Adipocyte (in vitro differentiated cells): ENCODE measurements around the gene LRRC53.

ENCODE experiments used
- DNase-seq: peaks from one replicate; pipeline ENCODE4 v3.0.0-alpha.2; 2015; ENCODE audit warnings: low read depth
- H3K27me3 ChIP-seq: replicated peaks from 2 replicates; pipeline ENCODE4 v1.7.0; 2013; ENCODE audit warnings: mild to moderate bottlenecking, low read length, moderate library complexity; ENCODE audit not compliant: control insufficient read depth, insufficient read depth
- H3K36me3 ChIP-seq: 2 replicates; pipeline ENCODE4 v1.7.0; 2013; ENCODE audit warnings: low read length, mild to moderate bottlenecking, moderate library complexity; ENCODE audit not compliant: control insufficient read depth, insufficient read depth, severe bottlenecking
- H3K4me1 ChIP-seq: 2 replicates; pipeline ENCODE4 v1.7.0; 2013; ENCODE audit warnings: mild to moderate bottlenecking, low read length, moderate library complexity; ENCODE audit not compliant: control insufficient read depth, insufficient read depth
- H3K4me3 ChIP-seq: 2 replicates; pipeline ENCODE4 v1.7.0; 2013; ENCODE audit warnings: mild to moderate bottlenecking, low read length, moderate library complexity
- H3K9ac ChIP-seq: 2 replicates; pipeline ENCODE4 v1.7.0; 2013; ENCODE audit warnings: mild to moderate bottlenecking, low read length, moderate library complexity
- H3K9me3 ChIP-seq: 2 replicates; pipeline ENCODE4 v1.7.0; 2013; ENCODE audit warnings: mild to moderate bottlenecking, low read length, moderate library complexity; ENCODE audit not compliant: control insufficient read depth

LRRC53 gene

DNA sequence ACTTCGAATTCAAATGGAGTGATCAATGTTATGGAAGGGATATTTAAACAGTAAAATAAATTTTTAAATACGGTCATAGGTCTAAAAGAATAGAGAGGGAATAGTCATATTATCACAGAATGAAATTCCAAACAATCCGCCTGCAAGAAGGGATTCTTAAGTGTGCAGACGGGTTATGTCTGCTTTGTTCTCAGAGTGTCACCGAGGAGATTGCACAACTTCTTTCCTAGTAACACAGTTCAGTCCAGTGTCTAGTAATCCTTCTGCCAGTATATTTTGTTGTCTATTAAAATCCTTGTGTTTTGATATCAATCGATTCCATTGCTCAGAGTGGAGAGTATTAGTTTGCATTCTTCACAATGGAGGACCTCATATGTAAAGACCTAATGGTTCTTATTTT is 48.4 kb downstream of the LRRC53 start:
- no peak overlapping the region for H3K9ac ChIP-seq
- no peaks in the 10 kb centered on the region for H3K36me3 ChIP-seq
- H3K4me3 ChIP-seq, result peak overlapping the region; percentile 31
- DNase-seq, result no peak
- H3K9me3 ChIP-seq, result no peaks in the 10 kb centered on the region
- peaks cover 21% of the 10 kb centered on the region for H3K4me1 ChIP-seq
- H3K27me3 ChIP-seq, result no peaks in the 10 kb centered on the region

GRCh38 chr1:74463333-74463988 is 49.0 kb downstream of the LRRC53 start:
- peaks cover 21% of the 10 kb centered on the region for H3K4me1 ChIP-seq
- H3K4me3 ChIP-seq, result peak overlapping the region; percentile 31
- no peaks in the 10 kb centered on the region for H3K36me3 ChIP-seq
- peak; percentile 5 for DNase-seq
- H3K9ac ChIP-seq, result no peak overlapping the region
- H3K9me3 ChIP-seq, result no peaks in the 10 kb centered on the region
- no peaks in the 10 kb centered on the region for H3K27me3 ChIP-seq

DNA sequence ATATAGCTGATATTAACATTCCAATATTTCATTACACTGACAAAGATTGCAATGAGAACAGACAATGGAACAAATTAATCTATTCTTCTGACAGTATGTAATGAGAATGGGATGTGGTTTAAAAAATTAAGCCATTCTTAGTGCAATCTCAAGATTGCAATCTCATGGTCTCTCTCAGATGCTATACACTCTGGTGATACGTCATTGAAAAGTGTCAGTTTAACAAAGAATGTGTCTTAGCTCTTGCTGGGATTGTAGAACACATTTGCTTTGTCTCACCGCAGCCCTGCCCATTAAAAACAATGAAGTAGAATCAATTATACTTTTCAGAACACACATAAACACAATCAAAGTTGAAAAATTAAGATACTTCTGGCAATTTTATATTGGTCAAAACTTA is 55.2 kb downstream of the LRRC53 start:
- no peak for DNase-seq
- Histone ChIP-seq H3K9me3 (no peaks in the 10 kb centered on the region), H3K4me3 (no peak overlapping the region), H3K4me1 (no peaks in the 10 kb centered on the region), H3K27me3 (no peaks in the 10 kb centered on the region), H3K36me3 (no peaks in the 10 kb centered on the region), H3K9ac (no peak overlapping the region)

DNA sequence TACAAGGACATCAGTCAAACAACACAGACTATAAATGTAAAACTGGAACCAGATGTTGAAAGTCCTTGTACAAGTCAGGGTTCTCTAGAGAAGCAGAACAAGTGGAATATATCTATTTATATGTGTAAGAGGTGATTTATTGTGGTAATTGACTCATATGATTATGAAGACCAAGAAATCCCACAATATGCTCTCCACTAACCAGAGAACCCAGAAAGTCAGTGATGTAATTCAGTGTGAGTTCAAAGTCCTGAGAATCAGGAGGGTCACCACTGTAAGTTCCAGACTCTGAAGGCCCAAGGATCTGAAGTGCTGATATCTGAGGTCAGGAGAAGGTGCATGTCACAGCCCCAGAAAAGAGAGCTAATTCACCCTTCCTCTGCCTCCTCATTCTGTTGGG is 57.0 kb downstream of the LRRC53 start:
- Histone ChIP-seq H3K27me3 (no peaks in the 10 kb centered on the region), H3K9ac (no peak overlapping the region), H3K36me3 (no peaks in the 10 kb centered on the region), H3K4me3 (no peak overlapping the region), H3K9me3 (no peaks in the 10 kb centered on the region), H3K4me1 (no peaks in the 10 kb centered on the region)
- no peak for DNase-seq

DNA sequence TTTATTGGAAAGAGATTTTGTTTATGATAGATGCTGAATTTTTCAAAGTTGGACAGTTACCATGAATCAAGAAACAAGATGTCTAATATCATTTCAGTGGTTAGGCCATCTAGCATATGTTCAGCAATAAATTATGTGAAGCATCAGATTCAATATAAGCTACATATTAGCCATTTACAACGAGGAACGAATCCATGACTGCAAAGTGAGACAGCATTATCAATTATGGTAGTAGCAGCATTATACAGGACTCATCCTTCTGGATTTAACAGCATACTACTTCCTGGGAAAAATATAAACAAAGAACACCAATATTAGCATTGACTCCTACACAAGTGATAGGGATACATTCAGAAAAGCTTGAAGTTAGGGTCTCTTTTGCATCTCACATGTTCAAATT is 59.1 kb downstream of the LRRC53 start:
- H3K4me1 ChIP-seq, result no peaks in the 10 kb centered on the region
- no peaks in the 10 kb centered on the region for H3K9me3 ChIP-seq
- no peak overlapping the region for H3K9ac ChIP-seq
- H3K27me3 ChIP-seq, result no peaks in the 10 kb centered on the region
- no peak overlapping the region for H3K4me3 ChIP-seq
- H3K36me3 ChIP-seq, result no peaks in the 10 kb centered on the region
- DNase-seq, result no peak

- no peaks in the 10 kb centered on the region for H3K27me3 ChIP-seq
- no peak overlapping the region for H3K9ac ChIP-seq
- no peaks in the 10 kb centered on the region for H3K36me3 ChIP-seq
- H3K9me3 ChIP-seq, result no peaks in the 10 kb centered on the region
- no peaks in the 10 kb centered on the region for H3K4me1 ChIP-seq
- H3K4me3 ChIP-seq, result no peak overlapping the region
- DNase-seq, result no peak
Measured at GRCh38 chr1:74452035-74452434, 60.4 kb downstream of the LRRC53 start.

- peaks cover 5% of the 10 kb centered on the region for H3K27me3 ChIP-seq
- DNase-seq, result no peak
- no peak overlapping the region for H3K9ac ChIP-seq
- H3K4me1 ChIP-seq, result no peaks in the 10 kb centered on the region
- no peaks in the 10 kb centered on the region for H3K9me3 ChIP-seq
- H3K36me3 ChIP-seq, result no peaks in the 10 kb centered on the region
- H3K4me3 ChIP-seq, result no peak overlapping the region
Measured at GRCh38 chr1:74437035-74437434, 75.4 kb downstream of the LRRC53 start.

DNA sequence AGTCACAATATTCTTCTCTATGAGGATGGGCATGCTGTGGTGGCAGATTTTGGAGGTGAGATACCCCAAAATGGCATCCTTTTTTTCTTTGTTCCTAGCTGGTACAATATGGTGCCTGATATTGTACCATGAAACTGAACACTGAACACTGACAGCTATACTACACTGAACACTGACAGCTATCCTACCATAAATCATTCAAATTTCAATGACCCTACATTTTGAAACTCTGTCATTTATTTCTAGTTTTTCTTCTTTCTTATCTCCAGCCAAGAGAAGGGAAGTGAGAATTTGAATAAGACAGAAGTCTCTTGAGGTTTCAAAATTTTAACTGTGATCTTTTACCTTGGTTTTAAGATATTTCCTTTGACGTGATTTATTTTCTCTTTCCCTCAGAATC is 76.3 kb downstream of the LRRC53 start:
- Histone ChIP-seq H3K36me3 (no peaks in the 10 kb centered on the region), H3K27me3 (peaks cover 5% of the 10 kb centered on the region), H3K9me3 (no peaks in the 10 kb centered on the region), H3K4me3 (no peak overlapping the region), H3K9ac (no peak overlapping the region), H3K4me1 (no peaks in the 10 kb centered on the region)
- DNase-seq, result no peak

GRCh38 chr1:74434321-74434720 is 78.1 kb downstream of the LRRC53 start:
- peaks cover 5% of the 10 kb centered on the region for H3K27me3 ChIP-seq

DNA sequence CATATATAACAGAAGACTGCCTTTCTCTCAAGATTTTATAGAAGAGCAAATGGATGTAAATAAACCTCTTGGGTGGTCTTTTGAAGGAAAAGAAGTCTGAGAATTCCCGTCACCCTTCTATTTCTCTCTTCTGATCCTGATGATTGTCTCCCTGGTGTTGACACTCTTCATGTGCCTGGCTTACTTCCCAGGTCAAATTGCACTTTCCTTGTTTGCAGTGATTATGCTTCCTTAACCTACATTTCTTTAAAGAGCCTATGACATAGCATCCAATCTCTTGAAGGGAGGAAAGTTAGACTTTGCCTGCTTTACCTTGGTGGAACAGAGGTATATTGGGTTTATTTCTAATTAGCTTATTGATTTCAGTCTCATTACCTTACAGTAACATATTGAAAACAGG is 80.1 kb downstream of the LRRC53 start:
- peaks cover 5% of the 10 kb centered on the region for H3K27me3 ChIP-seq
- H3K9ac ChIP-seq, result no peak overlapping the region
- DNase-seq, result no peak
- H3K36me3 ChIP-seq, result no peaks in the 10 kb centered on the region
- no peak overlapping the region for H3K4me3 ChIP-seq
- H3K4me1 ChIP-seq, result no peaks in the 10 kb centered on the region
- H3K9me3 ChIP-seq, result no peaks in the 10 kb centered on the region

More at GRCh38 chr1:74434321-74434720, 78.1 kb downstream of the LRRC53 start:
- DNase-seq, result no peak
- Histone ChIP-seq H3K36me3 (no peaks in the 10 kb centered on the region), H3K9me3 (no peaks in the 10 kb centered on the region), H3K9ac (no peak overlapping the region), H3K4me3 (no peak overlapping the region), H3K4me1 (no peaks in the 10 kb centered on the region)

GRCh38 chr1:74431531-74431930 is 80.9 kb downstream of the LRRC53 start:
- no peak for DNase-seq
- no peak overlapping the region for H3K4me3 ChIP-seq
- H3K9ac ChIP-seq, result no peak overlapping the region
- peaks cover 5% of the 10 kb centered on the region for H3K27me3 ChIP-seq
- H3K4me1 ChIP-seq, result no peaks in the 10 kb centered on the region
- H3K9me3 ChIP-seq, result no peaks in the 10 kb centered on the region
- no peaks in the 10 kb centered on the region for H3K36me3 ChIP-seq

DNA sequence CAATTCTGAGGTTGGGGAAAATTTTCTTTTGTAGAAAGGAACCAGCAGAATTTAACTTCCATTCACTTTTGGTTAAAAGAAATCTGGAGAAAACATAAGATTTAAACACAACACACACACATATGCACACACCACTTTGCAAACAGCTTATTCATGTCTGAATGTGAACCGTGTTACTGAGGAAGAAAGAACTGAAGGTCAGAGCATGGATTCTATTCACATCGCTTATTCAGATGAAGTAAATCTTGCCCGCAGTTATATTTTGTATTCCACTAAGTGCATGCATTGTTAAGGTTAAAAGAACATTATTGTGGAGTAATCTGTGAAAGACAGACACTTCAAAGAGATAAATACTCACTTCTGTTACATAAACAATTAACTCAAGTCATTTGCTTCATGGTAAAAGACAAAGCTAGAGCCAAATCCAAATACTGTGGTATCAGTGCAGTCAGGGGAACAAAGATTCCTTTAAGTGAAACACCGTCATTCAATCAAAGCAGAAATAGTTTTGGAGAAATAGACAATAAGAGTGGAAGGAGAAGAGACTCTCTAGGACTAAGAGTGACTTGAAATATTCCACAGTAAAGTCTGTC is 82.0 kb downstream of the LRRC53 start:
- Histone ChIP-seq H3K27me3 (peaks cover 5% of the 10 kb centered on the region), H3K9ac (no peak overlapping the region), H3K4me1 (no peaks in the 10 kb centered on the region), H3K9me3 (no peaks in the 10 kb centered on the region), H3K4me3 (no peak overlapping the region), H3K36me3 (no peaks in the 10 kb centered on the region)
- DNase-seq, result no peak
